ENCODE results near the gene HSPD1.
"Not testable (repeated sequence)": the region's sequence is repeated elsewhere in the genome, so short reads cannot be mapped to it uniquely, and the experiment has no call there.

Gene HSPD1

GRCh38 chr2:197502685-197503084, 3.0 kb upstream of the HSPD1 start:
- no peaks in the 10 kb centered on the region for H3K27me3 Mint-ChIP-seq
- H3K4me3 Mint-ChIP-seq, result peak overlapping the region; percentile 100
- H3K36me3 Mint-ChIP-seq, result peaks cover 37% of the 10 kb centered on the region
- H3K9me3 Mint-ChIP-seq, result no peaks in the 10 kb centered on the region
- no peak overlapping the region for H3K27ac Mint-ChIP-seq
- H3K4me1 Mint-ChIP-seq, result peaks cover 31% of the 10 kb centered on the region

GRCh38 chr2:197502201-197502600, 2.6 kb upstream of the HSPD1 start:
- peaks cover 41% of the 10 kb centered on the region for H3K36me3 Mint-ChIP-seq
- peak overlapping the region; percentile 100 for H3K4me3 Mint-ChIP-seq
- H3K27me3 Mint-ChIP-seq, result no peaks in the 10 kb centered on the region
- H3K4me1 Mint-ChIP-seq, result peaks cover 36% of the 10 kb centered on the region
- peak overlapping the region; percentile 77 for H3K27ac Mint-ChIP-seq
- no peaks in the 10 kb centered on the region for H3K9me3 Mint-ChIP-seq

DNA sequence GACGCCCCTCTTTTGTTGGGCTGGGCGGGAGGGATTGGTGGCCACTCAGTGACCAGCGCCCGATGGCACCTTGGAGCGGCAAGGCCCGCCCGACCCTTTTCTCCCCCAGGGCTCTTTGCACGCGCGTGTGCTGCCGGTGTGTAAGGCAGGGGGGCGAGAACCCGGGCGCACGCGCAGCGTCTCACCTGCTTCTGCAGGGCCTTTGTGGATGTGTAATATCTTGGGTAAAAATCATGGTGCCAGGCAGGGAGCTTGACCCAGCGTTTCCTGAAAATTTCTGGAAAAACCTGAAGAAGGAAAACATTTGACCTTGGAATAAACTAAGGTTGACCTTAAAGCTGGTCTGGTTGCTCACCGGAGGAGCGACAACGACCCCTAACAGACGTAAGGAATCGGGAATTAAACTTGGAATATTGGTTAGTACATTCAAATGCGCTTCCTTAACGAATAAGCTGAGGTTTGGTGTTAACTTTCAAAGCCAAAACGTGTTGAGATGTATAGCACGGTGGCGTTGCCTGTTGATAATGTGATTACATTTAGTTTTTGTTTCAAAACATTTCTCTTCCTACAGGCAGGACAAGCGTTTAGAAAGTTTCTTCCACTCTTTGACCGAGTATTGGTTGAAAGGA, 977 bp upstream of the HSPD1 start:
- Mint-ChIP-seq H3K4me3 (peak overlapping the region; percentile 100), H3K27ac (peak overlapping the region; percentile 98), H3K4me1 (peaks cover 50% of the 10 kb centered on the region), H3K27me3 (no peaks in the 10 kb centered on the region), H3K36me3 (peaks cover 53% of the 10 kb centered on the region), H3K9me3 (no peaks in the 10 kb centered on the region)

GRCh38 chr2:197498937-197499593, 575 bp downstream of the HSPD1 start:
- Mint-ChIP-seq H3K4me1 (peaks cover 49% of the 10 kb centered on the region), H3K4me3 (peak overlapping the region; percentile 100), H3K27me3 (no peaks in the 10 kb centered on the region), H3K9me3 (no peaks in the 10 kb centered on the region), H3K36me3 (peaks cover 58% of the 10 kb centered on the region), H3K27ac (peak overlapping the region; percentile 96)

DNA sequence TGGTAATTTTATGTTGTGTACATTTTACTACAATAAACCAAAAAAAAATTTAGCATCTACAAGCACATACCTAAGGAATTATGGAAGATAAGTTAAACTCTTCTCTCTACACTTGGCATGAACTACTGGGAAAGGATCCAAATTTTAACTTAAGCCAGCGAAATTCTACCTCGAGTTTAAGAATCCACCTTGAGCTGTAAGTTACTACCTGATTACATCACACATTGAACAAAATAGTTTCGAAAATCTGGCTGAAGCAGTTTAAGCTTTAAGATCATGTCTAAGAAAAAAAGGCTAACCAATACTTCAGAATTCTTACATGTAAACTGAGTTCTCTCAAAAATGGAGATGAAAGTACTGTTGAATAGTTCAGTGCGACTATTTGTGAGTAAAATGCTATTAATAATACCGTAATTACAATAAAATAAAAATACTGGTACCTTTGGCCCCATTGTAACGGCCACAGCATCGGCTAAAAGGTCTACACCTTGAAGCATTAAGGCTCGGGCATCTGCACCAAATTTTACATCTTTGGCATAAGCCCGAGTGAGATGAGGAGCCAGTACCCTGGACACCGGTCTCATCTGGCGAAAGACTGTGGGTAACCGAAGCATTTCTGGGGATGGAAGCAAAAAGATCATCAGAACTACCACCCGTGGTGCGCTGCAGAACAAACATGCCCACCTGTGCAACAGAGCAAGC, 1.3 kb downstream of the HSPD1 start:
- Mint-ChIP-seq H3K36me3 (peaks cover 59% of the 10 kb centered on the region), H3K27ac (peak overlapping the region; percentile 96), H3K4me1 (peaks cover 44% of the 10 kb centered on the region)

DNA sequence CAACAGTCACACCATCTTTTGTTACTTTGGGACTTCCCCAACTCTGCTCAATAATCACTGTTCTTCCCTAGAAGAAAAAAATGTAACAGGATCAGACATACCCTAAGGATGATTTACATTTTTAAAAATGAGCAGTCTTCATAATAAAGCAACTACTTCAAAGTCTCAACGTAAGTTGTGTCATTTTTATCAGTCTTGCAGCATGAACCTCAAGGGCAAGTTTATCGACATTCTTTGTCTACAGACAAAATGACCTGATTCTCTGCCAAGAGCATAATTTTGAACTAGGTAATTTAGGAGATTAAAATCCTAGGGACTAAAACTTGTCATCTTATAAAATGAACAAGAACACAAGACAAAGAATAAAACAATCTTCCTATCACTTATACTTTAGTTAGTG, 2.3 kb downstream of the HSPD1 start:
- Mint-ChIP-seq H3K4me3 (peak overlapping the region; percentile 100), H3K4me1 (peaks cover 42% of the 10 kb centered on the region), H3K36me3 (peaks cover 52% of the 10 kb centered on the region), H3K9me3 (no peaks in the 10 kb centered on the region), H3K27me3 (no peaks in the 10 kb centered on the region), H3K27ac (peak overlapping the region; percentile 96)

More for the DNA sequence above, 1.3 kb downstream of the HSPD1 start:
- Mint-ChIP-seq H3K9me3 (no peaks in the 10 kb centered on the region), H3K4me3 (peak overlapping the region; percentile 100), H3K27me3 (no peaks in the 10 kb centered on the region)

DNA sequence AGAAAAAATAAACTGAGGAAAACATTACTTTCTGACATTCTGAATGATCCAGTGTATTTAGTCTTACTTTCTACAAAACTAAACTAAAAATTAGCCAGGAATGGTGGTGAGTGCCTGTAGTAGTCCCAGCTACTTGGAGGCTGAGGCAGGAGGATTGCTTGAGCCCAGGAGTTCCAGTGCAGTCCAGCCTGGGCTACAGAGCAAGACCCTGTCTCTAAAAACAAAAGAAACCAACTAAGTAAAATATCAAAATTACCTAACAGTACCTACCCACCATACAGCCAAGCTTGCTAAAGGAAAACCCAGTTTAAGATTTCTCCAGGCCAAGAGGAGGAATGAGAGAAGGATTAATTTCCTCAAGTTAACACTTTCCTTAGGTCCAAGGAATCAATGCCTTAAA, 2.9 kb downstream of the HSPD1 start:
- Mint-ChIP-seq H3K27ac (peak overlapping the region; percentile 41), H3K9me3 (no peaks in the 10 kb centered on the region), H3K4me1 (peaks cover 39% of the 10 kb centered on the region), H3K27me3 (no peaks in the 10 kb centered on the region), H3K4me3 (peak overlapping the region; percentile 100), H3K36me3 (peaks cover 46% of the 10 kb centered on the region)

GRCh38 chr2:197495433-197496134, 4.1 kb downstream of the HSPD1 start:
- Mint-ChIP-seq H3K9me3 (no peaks in the 10 kb centered on the region), H3K4me3 (peak overlapping the region; percentile 100), H3K4me1 (peaks cover 42% of the 10 kb centered on the region), H3K27me3 (no peaks in the 10 kb centered on the region), H3K27ac (peak overlapping the region; percentile 14), H3K36me3 (peaks cover 40% of the 10 kb centered on the region)

GRCh38 chr2:197487385-197487784, 12.3 kb downstream of the HSPD1 start:
- Mint-ChIP-seq H3K36me3 (peaks cover 37% of the 10 kb centered on the region), H3K4me1 (peaks cover 14% of the 10 kb centered on the region), H3K4me3 (no peak overlapping the region), H3K27ac (no peak overlapping the region), H3K27me3 (no peaks in the 10 kb centered on the region), H3K9me3 (no peaks in the 10 kb centered on the region)

DNA sequence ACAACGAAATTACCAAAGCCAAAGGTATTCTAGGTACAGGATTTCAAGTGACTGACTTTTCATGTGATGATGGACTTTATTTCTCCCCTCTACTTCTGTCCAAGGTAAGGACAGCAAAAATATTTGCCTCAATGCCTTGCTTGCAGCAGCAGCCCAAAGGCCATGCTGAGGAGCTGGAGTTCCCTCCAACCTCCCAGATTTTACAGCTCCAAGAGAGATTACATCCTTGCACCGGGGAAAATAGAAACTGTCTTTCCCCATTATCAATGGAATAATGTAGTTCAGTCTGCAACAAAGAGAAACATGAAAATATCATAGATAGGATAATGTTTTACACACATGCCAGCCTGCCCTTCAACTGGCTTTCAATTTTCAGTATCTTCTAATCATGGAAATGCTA, 13.5 kb downstream of the HSPD1 start:
- no peaks in the 10 kb centered on the region for H3K27me3 Mint-ChIP-seq
- H3K9me3 Mint-ChIP-seq, result no peaks in the 10 kb centered on the region
- H3K4me3 Mint-ChIP-seq, result no peak overlapping the region
- peaks cover 8% of the 10 kb centered on the region for H3K4me1 Mint-ChIP-seq
- H3K36me3 Mint-ChIP-seq, result peaks cover 39% of the 10 kb centered on the region
- H3K27ac Mint-ChIP-seq, result no peak overlapping the region

- not testable (repeated sequence) for H3K4me1 Mint-ChIP-seq, H3K9me3 Mint-ChIP-seq, H3K4me3 Mint-ChIP-seq, H3K27me3 Mint-ChIP-seq
- Mint-ChIP-seq H3K36me3 (peaks cover 40% of the 10 kb centered on the region), H3K27ac (peak overlapping the region; percentile 55)
Measured at GRCh38 chr2:197484248-197484647, 15.4 kb downstream of the HSPD1 start.

DNA sequence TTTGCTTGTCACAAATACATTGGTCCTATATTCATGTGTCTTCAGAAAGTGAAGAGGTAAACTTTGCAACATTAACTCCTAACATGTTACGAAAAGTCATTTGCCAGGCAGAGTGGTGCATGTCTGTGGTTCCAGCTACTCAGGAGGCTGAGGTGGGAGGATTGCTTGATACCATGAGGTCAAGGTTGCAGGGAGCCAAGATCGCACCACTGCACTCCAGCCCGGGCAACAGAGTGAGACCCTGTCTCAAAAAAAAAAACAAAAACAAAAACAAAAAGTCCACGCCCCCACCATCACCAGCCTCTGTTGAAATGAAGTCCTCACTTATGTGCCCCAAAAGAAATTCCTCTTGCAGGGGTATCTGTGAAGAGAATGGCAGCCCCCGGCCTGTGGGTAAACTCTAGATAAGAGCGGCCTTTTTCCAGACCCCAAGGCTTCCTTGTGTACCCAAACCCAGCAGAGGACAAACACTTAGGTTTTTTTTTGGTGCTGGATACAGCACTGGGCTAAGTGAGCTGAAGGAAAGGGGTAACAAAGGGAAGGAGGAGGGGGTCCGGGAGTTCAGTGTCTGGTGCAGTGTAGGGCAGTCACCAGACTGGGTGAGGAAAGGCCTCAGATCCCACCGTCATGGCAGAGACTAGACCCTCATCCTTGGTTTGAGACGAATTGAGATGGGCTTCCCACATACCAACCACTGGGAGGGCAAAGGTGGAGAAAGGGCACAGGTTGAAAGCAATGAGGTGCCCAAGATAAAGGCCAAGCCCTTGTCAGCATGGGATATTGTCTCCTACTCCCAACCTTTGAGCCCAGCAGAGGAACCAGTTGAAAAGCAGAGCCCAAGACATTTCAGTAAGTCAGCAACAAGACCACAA, 19.2 kb downstream of the HSPD1 start:
- Mint-ChIP-seq H3K36me3 (peaks cover 33% of the 10 kb centered on the region), H3K9me3 (no peaks in the 10 kb centered on the region), H3K4me3 (no peak overlapping the region), H3K27me3 (no peaks in the 10 kb centered on the region), H3K4me1 (no peaks in the 10 kb centered on the region), H3K27ac (no peak overlapping the region)

DNA sequence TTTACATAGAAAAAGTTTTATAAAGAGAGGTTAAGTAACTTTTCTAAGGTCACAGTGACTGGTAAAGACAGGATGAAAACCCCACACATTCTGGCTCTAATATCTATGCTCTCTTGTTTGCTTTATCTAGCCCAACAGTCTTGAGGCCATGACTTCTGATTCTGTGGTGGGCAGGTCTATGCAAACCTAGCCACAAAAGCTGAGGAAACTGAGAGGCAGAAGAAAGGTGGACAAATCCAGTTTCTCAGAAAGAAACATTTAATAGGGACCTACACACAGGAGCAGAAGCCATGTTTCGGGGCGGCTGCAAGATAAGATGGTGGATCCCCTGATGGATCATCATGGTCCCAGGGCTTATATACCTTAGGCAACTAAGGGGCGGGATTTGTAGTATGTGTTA, 21.8 kb downstream of the HSPD1 start:
- no peaks in the 10 kb centered on the region for H3K9me3 Mint-ChIP-seq
- H3K27me3 Mint-ChIP-seq, result no peaks in the 10 kb centered on the region
- H3K4me1 Mint-ChIP-seq, result no peaks in the 10 kb centered on the region
- H3K27ac Mint-ChIP-seq, result no peak overlapping the region
- H3K4me3 Mint-ChIP-seq, result no peak overlapping the region
- H3K36me3 Mint-ChIP-seq, result peaks cover 25% of the 10 kb centered on the region

GRCh38 chr2:197472166-197472565, 27.5 kb downstream of the HSPD1 start:
- Mint-ChIP-seq H3K27me3 (no peaks in the 10 kb centered on the region), H3K9me3 (no peaks in the 10 kb centered on the region), H3K27ac (peak overlapping the region; percentile 4), H3K36me3 (peaks cover 9% of the 10 kb centered on the region), H3K4me3 (no peak overlapping the region), H3K4me1 (no peaks in the 10 kb centered on the region)

- no peak overlapping the region for H3K4me3 Mint-ChIP-seq
- H3K36me3 Mint-ChIP-seq, result peaks cover 14% of the 10 kb centered on the region
- no peaks in the 10 kb centered on the region for H3K9me3 Mint-ChIP-seq
- H3K4me1 Mint-ChIP-seq, result peaks cover 17% of the 10 kb centered on the region
- H3K27me3 Mint-ChIP-seq, result no peaks in the 10 kb centered on the region
- H3K27ac Mint-ChIP-seq, result no peak overlapping the region
Measured at GRCh38 chr2:197464175-197464574, 35.5 kb downstream of the HSPD1 start.
